ENCODE measurements around the gene PRKN.

- TF ChIP-seq POLR2A (IDR thresholded peaks at IDR 0.05), result no peak
- TF ChIP-seq, protein P1, sequence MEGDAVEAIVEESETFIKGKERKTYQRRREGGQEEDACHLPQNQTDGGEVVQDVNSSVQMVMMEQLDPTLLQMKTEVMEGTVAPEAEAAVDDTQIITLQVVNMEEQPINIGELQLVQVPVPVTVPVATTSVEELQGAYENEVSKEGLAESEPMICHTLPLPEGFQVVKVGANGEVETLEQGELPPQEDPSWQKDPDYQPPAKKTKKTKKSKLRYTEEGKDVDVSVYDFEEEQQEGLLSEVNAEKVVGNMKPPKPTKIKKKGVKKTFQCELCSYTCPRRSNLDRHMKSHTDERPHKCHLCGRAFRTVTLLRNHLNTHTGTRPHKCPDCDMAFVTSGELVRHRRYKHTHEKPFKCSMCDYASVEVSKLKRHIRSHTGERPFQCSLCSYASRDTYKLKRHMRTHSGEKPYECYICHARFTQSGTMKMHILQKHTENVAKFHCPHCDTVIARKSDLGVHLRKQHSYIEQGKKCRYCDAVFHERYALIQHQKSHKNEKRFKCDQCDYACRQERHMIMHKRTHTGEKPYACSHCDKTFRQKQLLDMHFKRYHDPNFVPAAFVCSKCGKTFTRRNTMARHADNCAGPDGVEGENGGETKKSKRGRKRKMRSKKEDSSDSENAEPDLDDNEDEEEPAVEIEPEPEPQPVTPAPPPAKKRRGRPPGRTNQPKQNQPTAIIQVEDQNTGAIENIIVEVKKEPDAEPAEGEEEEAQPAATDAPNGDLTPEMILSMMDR (IDR thresholded peaks at IDR 0.05), result no peak
Observed at GRCh38 chr6:162770136-162770535, 42.6 kb upstream of the PRKN start.
